GM18505 (cell line): ENCODE measurements around the gene RNF111.

Experiments
- ATAC-seq: cut with Tn5 transposase; IDR thresholded peaks from one replicate; pipeline ENCODE4 v1.9.1; 2021; ENCODE audit not compliant: unreplicated experiment
- POLR2A ChIP-seq: IDR thresholded peaks from 4 replicates; pipeline ENCODE4 v1.6.1; 2011; ENCODE audit warnings: borderline replicate concordance; ENCODE audit not compliant: insufficient read depth, insufficient read length; ENCODE audit errors: extremely low read depth

RNF111 gene

DNA sequence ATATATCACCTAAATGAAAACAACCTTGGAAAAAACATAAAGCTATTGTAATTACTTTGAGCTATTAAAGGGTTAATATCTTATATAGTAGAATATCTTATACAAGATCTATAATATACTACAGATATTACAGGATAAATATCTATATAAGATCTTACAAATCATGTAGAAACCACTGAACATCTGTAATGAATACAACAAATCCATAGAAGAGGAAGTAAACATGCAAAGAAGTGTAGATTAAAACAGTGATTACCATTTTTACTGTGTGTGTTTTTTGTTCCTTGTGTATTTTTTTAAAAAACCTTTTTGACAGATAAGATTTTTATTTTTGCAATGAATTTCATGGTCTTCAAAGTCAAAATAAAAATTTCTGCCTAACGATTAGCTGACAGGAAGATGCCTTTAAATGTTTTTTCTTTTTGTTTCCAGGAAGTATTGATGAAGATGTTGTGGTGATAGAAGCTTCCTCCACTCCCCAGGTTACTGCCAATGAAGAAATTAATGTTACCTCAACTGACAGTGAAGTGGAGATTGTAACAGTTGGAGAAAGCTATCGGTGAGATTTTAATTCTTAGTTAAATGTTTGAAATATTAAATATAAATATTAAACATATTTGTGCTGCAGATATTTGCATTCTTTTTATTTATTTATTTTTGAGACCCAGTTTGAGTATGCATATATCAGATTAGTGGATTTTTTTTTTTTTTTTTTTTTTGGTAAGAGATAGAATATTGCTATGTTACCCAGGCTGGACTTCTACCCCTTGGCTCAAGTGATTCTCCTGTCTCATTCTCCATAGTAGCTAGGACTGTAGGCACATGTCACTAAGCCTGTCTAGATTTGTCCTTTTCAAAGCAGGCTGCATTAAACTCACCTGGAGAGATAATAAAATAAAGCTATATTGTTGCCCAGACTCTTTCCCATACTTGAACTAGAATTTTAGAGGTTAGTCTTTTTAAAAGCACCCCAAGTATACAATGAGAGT, 64.7 kb downstream of the RNF111 start:
- no peak for ATAC-seq
- no peak for TF ChIP-seq POLR2A

DNA sequence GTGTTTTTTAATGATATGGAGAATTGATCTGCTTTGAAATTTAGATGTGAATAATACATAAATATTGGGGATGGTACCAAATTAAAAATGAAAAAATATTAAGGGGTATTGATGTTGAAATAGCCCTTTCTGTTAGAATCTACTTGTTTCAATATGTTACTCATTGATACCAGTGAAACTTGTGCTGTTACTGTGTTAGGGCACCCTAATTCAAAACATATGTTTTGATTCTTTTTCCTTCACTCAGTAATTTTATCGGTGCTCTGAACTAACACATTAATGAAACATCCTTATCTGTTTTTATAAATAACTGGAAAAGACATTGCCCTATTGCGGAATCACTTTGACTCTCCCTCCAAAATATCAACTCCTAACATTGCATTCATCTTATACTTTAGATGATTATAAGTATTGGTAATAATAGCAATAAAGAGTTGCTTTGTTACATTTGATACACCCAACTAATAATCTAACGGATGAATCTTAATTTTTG, 65.5 kb downstream of the RNF111 start:
- no peak for ATAC-seq
- no peak for TF ChIP-seq POLR2A

DNA sequence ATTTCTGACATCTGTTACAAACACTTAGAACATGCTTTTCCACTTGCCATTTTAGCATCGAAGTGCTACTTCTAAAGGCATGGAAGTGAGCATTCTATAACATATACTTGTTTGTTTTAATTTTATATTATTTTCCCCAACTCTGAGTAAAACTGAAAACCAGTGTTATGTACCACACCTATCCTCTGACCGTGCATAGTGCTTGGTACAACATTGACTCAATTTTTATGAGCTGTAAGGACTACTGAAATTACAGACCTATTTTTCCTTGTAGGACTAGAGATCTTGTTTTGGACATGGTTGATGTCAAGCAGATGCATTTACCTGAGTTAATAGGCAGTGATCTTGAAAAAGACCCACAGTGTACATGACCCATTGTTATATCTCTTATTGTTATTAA, 66.0 kb downstream of the RNF111 start:
- no peak for ATAC-seq
- no peak for TF ChIP-seq POLR2A

DNA sequence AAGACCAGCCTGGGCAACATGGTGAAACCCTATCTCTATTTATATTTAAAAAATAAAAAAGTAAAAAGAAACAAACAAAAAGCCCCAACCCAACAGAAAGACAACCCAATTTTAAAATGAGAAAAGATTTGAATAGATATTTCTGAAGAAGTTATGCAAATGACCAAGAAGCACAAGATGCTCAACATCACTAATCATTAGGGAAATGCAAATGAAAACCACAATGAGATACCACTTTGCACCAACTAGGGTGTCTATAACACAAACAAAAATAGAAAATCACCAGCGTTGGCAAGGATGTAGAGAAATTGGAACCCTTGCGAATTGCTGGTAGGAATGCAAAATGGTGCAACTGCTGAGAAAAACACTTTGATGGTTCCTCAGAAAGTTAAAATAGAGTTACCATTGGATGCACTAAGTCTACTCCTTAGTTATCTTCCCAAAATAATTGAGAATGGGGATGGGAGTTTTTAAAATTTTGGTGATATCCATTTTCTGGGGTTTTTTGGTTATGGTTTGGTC, 71.7 kb downstream of the RNF111 start:
- no peak for TF ChIP-seq POLR2A
- no peak for ATAC-seq

DNA sequence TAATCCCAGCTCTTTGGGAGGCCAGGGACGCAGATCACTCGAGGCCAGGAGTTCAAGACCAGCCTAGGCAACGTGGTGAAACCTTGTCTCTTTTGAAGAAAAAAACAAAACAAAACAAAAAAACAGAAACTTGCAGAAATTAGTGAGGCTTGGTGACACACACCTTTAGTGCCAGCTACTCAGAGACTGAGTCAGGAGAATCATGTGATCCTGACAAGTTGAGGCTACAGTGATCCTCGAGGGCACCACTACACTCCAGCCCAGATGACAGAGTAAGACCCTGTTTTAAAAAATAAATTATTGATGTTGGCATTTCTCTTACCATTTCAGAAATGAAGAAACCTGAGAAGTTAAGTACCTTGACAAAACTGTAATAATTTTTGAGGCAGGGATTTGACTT, 72.9 kb downstream of the RNF111 start:
- no peak for TF ChIP-seq POLR2A

DNA sequence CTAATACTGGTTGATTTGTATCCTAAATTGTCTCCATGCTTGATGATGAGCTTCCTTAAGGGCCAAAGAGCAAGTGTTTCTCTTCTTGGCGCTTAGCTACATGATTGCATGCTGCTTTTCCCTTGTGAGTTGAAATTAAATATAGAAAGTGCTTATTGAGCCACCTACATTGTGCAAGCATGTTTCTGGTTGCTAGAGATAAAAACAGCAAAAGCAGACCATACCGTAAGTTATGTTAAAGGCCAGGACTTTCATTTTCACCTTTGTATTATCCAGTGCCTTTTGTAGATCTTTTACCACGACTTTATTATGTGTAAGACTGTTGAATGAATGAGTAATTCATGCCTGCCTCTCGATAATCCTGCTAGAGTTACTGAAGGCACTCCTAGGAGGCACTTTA, 75.6 kb downstream of the RNF111 start:
- ATAC-seq = no peak
- no peak for TF ChIP-seq POLR2A

More for the DNA sequence above, 72.9 kb downstream of the RNF111 start:
- no peak for ATAC-seq

DNA sequence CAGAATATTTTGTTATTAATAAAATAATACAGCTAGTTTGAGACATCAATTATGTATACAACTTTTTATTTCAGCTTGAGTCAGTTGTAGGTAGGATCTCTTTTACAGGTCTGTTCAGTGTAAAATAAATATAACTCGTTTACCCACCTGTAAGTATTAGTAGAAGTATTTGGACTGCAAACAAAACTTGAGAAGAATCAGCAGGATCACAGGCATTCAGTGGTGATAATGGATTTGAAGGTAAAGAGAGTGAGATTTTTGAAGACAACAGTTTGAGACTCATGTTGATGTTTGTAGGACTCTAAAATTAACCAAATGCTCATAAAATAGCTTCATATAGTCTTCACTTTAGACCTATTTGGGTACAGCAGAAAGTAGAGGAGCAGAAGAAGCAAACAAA, 82.0 kb downstream of the RNF111 start:
- no peak for ATAC-seq
- no peak for TF ChIP-seq POLR2A

DNA sequence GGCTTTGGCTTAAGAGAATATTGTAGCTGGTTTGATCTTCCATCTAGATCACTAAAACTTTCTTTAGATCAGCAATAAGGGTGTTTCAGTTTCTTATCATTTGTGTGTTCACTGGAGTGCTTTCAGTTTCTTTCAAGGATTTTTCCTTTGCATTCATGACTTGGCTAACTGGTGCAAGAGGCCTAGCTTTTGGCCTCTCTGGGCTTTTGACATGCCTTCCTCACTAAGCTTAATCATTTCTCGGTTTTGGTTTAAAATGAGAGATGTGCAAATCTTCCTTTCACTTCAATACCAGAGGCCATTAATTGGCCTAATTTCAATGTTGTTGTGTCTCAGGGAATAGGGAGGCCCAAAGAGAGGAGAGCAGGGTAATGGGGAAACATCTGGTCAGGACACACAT, 87.1 kb downstream of the RNF111 start:
- no peak for ATAC-seq
- no peak for TF ChIP-seq POLR2A

DNA sequence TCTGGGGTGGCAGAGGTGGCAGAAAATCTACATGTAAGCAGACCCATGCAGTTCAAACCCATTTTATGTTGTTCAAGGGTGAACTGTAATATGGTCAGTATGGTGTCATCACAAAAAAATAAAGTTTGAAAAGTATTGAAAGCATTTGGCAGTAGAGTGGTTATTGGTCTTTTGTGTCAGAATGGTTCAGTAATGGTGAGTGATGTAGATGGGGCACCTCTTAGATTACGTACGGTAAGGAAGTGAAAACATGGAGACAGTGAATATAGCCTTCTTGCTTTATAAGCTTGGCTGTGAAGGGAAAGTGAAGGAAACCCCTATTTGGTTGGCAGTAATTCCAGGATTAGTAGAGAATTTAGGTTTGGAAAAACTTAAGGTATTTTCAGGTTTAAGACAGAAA, 100.3 kb downstream of the RNF111 start:
- no peak for ATAC-seq
- TF ChIP-seq POLR2A = no peak

DNA sequence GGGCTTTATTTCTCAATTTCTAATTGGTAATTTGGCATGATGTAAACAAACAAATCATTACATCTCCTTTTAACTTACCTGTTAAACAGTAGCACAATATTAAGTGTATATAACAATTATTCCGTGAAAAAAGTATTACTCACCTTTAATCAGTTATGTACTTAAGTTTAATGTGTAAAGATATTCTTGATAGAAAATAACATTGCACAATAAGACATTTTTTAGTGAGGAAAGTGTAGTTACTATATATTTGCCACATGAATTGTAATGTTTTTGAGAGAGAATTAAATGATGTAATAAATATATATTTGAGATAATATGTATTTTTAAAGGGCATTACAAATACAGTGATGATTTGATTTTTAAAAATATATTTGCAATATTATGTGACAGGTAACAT, 106.6 kb downstream of the RNF111 start:
- no peak for ATAC-seq
- TF ChIP-seq POLR2A = no peak

DNA sequence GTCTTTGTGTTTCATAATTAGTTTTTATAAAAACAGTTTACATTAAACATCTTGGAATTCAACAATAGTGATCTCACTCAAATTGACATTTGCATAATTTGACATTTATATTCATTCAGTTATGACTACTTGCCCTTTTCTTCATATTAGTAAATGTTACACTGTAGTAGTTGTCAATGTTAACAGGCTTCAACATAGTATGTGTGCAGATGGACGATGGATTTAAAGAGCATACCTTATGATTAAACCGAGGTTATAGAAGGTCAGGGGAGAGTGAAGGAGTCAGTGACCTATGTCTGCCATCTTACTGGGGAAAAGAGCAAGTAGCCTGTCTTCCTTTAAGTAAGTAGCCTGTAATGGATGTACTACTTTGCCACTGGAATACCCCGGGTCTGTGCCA, 109.0 kb downstream of the RNF111 start:
- no peak for TF ChIP-seq POLR2A
- no peak for ATAC-seq

DNA sequence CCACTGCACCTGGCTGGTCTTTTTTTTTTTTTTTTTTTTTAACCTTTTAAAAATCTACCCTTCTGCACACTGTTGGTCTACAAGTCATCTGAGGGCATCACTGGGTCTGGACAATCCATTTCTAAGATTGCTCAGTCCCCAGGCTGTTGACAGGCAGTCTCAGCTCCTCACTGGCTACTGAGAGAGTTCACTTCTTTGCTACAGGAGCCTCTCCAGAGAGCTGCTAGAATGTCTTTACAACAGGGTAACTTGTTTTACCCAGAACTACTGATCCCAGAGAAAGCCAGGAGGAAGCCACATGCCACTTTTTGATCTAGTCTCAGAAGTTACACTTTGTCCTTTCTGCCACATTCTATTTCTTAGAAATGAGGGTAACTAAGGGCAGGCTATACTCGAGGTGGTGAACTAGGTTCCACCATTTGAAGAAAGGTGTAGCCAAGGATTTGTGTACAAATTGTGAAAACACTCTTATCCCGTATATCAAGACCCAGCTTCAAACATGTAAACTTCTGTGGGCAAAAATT, 111.8 kb downstream of the RNF111 start:
- TF ChIP-seq POLR2A = no peak
- ATAC-seq = no peak

DNA sequence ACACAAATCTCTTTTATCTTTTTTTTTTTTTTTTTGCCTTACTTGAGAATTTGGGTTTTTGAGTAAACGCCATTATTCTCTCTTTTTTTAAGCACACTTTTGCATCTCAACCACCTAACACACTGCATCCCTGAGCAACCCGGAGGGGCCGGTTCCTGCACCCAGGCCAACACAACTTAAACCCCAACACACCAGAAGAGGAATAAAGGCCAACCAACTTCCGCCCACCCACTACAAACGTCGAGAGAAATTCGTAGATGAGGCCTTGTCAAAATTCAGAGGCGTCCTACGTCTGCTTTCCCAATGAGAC, 117.1 kb downstream of the RNF111 start:
- ATAC-seq = no peak
- no peak for TF ChIP-seq POLR2A
